ENCODE data around the gene IQSEC3.

IQSEC3 gene

GRCh38 chr12:117311-117710 lies 50.7 kb downstream of the IQSEC3 start:
- Mint-ChIP-seq H3K9me3 (no peaks in the 10 kb centered on the region), H3K4me1 (peaks cover 52% of the 10 kb centered on the region), H3K27me3 (ENCODE audit: low read depth, poor library complexity) (peaks cover 39% of the 10 kb centered on the region), H3K27ac (peak overlapping the region; percentile 49), H3K36me3 (ENCODE audit: low read depth) (no peaks in the 10 kb centered on the region), H3K4me3 (no peak overlapping the region)
- TF ChIP-seq CTCF (IDR thresholded peaks at IDR 0.05) = no peak
- DNase-seq = no peak

- TF ChIP-seq CTCF (IDR thresholded peaks at IDR 0.05) = no peak
- no peak for DNase-seq
- no peak overlapping the region for H3K27ac Mint-ChIP-seq
- H3K4me1 Mint-ChIP-seq = peaks cover 46% of the 10 kb centered on the region
- no peaks in the 10 kb centered on the region for H3K9me3 Mint-ChIP-seq
- no peaks in the 10 kb centered on the region for H3K36me3 Mint-ChIP-seq (ENCODE audit: low read depth)
- peaks cover 44% of the 10 kb centered on the region for H3K27me3 Mint-ChIP-seq (ENCODE audit: low read depth, poor library complexity)
- H3K4me3 Mint-ChIP-seq = no peak overlapping the region
Measured at GRCh38 chr12:117816-118345, 51.3 kb downstream of the IQSEC3 start.

GRCh38 chr12:118591-118990 lies 52.0 kb downstream of the IQSEC3 start:
- Mint-ChIP-seq H3K27me3 (ENCODE audit: low read depth, poor library complexity) (peaks cover 45% of the 10 kb centered on the region), H3K4me3 (no peak overlapping the region), H3K9me3 (no peaks in the 10 kb centered on the region), H3K36me3 (ENCODE audit: low read depth) (no peaks in the 10 kb centered on the region), H3K27ac (no peak overlapping the region), H3K4me1 (peaks cover 39% of the 10 kb centered on the region)
- DNase-seq = no peak
- no peak for TF ChIP-seq CTCF (IDR thresholded peaks at IDR 0.05)

GRCh38 chr12:120951-121350 lies 54.4 kb downstream of the IQSEC3 start:
- Mint-ChIP-seq H3K9me3 (no peaks in the 10 kb centered on the region), H3K27ac (no peak overlapping the region), H3K27me3 (ENCODE audit: low read depth, poor library complexity) (peaks cover 46% of the 10 kb centered on the region), H3K4me3 (no peak overlapping the region), H3K4me1 (peaks cover 30% of the 10 kb centered on the region), H3K36me3 (ENCODE audit: low read depth) (no peaks in the 10 kb centered on the region)
- TF ChIP-seq CTCF (IDR thresholded peaks at IDR 0.05) = no peak
- DNase-seq = no peak

GRCh38 chr12:121647-122046 lies 55.1 kb downstream of the IQSEC3 start:
- Mint-ChIP-seq H3K4me3 (no peak overlapping the region), H3K27ac (no peak overlapping the region), H3K4me1 (peaks cover 34% of the 10 kb centered on the region), H3K36me3 (ENCODE audit: low read depth) (no peaks in the 10 kb centered on the region), H3K27me3 (ENCODE audit: low read depth, poor library complexity) (peaks cover 46% of the 10 kb centered on the region), H3K9me3 (no peaks in the 10 kb centered on the region)
- DNase-seq = no peak
- no peak for TF ChIP-seq CTCF (IDR thresholded peaks at IDR 0.05)

GRCh38 chr12:125075-125474 lies 58.5 kb downstream of the IQSEC3 start:
- no peaks in the 10 kb centered on the region for H3K36me3 Mint-ChIP-seq (ENCODE audit: low read depth)
- DNase-seq = no peak
- H3K4me3 Mint-ChIP-seq = no peak overlapping the region
- no peak for TF ChIP-seq CTCF (IDR thresholded peaks at IDR 0.05)
- H3K9me3 Mint-ChIP-seq = no peaks in the 10 kb centered on the region
- peaks cover 34% of the 10 kb centered on the region for H3K4me1 Mint-ChIP-seq
- H3K27ac Mint-ChIP-seq = no peak overlapping the region
- H3K27me3 Mint-ChIP-seq (ENCODE audit: low read depth, poor library complexity) = peaks cover 43% of the 10 kb centered on the region
